Smooth muscle cell (in vitro differentiated cells): ENCODE data around the gene ERAP2. TPM values are rescaled to one million over a fixed set of nuclear protein-coding genes. Genes with fewer than 3 reads are reported as not detected.

Experiments
- DNase-seq: peaks from one replicate; lab custom pipeline; 2025; ENCODE audit not compliant: unreplicated experiment; lab: John Stamatoyannopoulos, UW
- H2AFZ ChIP-seq: fragments of 200-600 bp; sonication (generic); 2 replicates; pipeline ENCODE4 v1.6.0; 2016; ENCODE audit warnings: antibody characterized with exemption, low read depth, mild to moderate bottlenecking
- H3F3A ChIP-seq: fragments of 200-600 bp; sonication (generic); 2 replicates; pipeline ENCODE4 v1.6.0; 2017; ENCODE audit warnings: antibody characterized with exemption, low read depth
- H3K27ac ChIP-seq: fragments of 200-600 bp; sonication (generic); 2 replicates; pipeline ENCODE4 v1.5.1; 2016; ENCODE audit warnings: low read depth, mild to moderate bottlenecking
- H3K27me3 ChIP-seq: fragments of 200-600 bp; sonication (generic); 2 replicates; pipeline ENCODE4 v1.6.1; 2016; ENCODE audit warnings: low read depth, mild to moderate bottlenecking
- H3K36me3 ChIP-seq: fragments of 200-600 bp; sonication (generic); 2 replicates; pipeline ENCODE4 v1.5.1; 2016; ENCODE audit warnings: low read depth
- H3K4me1 ChIP-seq: fragments of 200-600 bp; sonication (generic); 2 replicates; pipeline ENCODE4 v1.5.1; 2016; ENCODE audit warnings: low read depth
- H3K4me2 ChIP-seq: fragments of 200-600 bp; sonication (generic); 2 replicates; pipeline ENCODE4 v1.6.0; 2016; ENCODE audit warnings: mild to moderate bottlenecking
- H3K4me3 ChIP-seq: fragments of 200-600 bp; sonication (generic); 2 replicates; pipeline ENCODE4 v1.5.1; 2016; ENCODE audit warnings: mild to moderate bottlenecking
- H3K79me2 ChIP-seq: fragments of 200-600 bp; sonication (generic); 2 replicates; pipeline ENCODE4 v1.6.0; 2016; ENCODE audit warnings: low read depth, mild to moderate bottlenecking
- H3K9ac ChIP-seq: fragments of 200-600 bp; sonication (generic); 2 replicates; pipeline ENCODE4 v1.6.0; 2016; ENCODE audit warnings: low read depth
- H3K9me3 ChIP-seq: fragments of 200-600 bp; sonication (generic); replicated peaks from 2 replicates; pipeline ENCODE4 v1.5.1; 2016; ENCODE audit warnings: low read depth
- H4K20me1 ChIP-seq: fragments of 200-600 bp; sonication (generic); 2 replicates; pipeline ENCODE4 v1.6.0; 2016; ENCODE audit warnings: low read depth
- CTCF ChIP-seq: fragments of 200-600 bp; sonication (generic); IDR thresholded peaks from 2 replicates; pipeline ENCODE4 v1.5.1; 2017; ENCODE audit warnings: borderline replicate concordance, mild to moderate bottlenecking, antibody characterized with exemption; ENCODE audit not compliant: insufficient read depth, poor library complexity, severe bottlenecking
- WGBS: methylation state at CpG from one replicate; pipeline ENCODE4 v1.1.7; 2016; ENCODE audit warnings: low lambda C conversion rate; 5-methylcytosine and 5-hydroxymethylcytosine counted together
- polyA plus RNA-seq: library from polyadenylated mRNA; unstranded; fragments of >200 nt; fragmentation: Nextera tagmentation; extraction: Ambion mirVana; gene quantifications from 2 replicates; pipeline ENCODE4 v1.2.1, GENCODE V29; 2016
- total RNA-seq: library from RNA; depleted of rRNA; stranded (reverse); fragments of >200 nt; gene quantifications from 2 replicates; pipeline ENCODE4 v1.2.3, GENCODE V29; 2014

Gene ERAP2
- total and polyA plus RNA-seq, 2 experiments from 2014 or later, result 0.72 TPM; not detected in 1

GRCh38 chr5:96871027-96871399 lies 5.3 kb upstream of the ERAP2 start:
- Histone ChIP-seq H2AFZ (peak overlapping the region; percentile 68), H3K4me3 (no peak overlapping the region), H3K27me3 (no peaks in the 10 kb centered on the region), H3K36me3 (no peaks in the 10 kb centered on the region), H3K9me3 (no peaks in the 10 kb centered on the region), H3K79me2 (no peaks in the 10 kb centered on the region), H3F3A (no peaks in the 10 kb centered on the region), H3K4me1 (peaks cover 15% of the 10 kb centered on the region), H3K9ac (no peak overlapping the region), H4K20me1 (no peaks in the 10 kb centered on the region), H3K27ac (no peak overlapping the region), H3K4me2 (no peak overlapping the region)
- TF ChIP-seq CTCF, result no peak
- 40% methylated on average over 2 of the region's 2 CpGs for WGBS
- no peak for DNase-seq

- H3F3A ChIP-seq, result no peaks in the 10 kb centered on the region
- no peak overlapping the region for H3K4me2 ChIP-seq
- TF ChIP-seq CTCF, result no peak
- WGBS, result 100% methylated on average over 1 of the region's 1 CpG
- H4K20me1 ChIP-seq, result no peaks in the 10 kb centered on the region
- H3K27ac ChIP-seq, result no peak overlapping the region
- no peak overlapping the region for H2AFZ ChIP-seq
- no peak overlapping the region for H3K9ac ChIP-seq
- no peaks in the 10 kb centered on the region for H3K27me3 ChIP-seq
- H3K79me2 ChIP-seq, result no peaks in the 10 kb centered on the region
- H3K9me3 ChIP-seq, result no peaks in the 10 kb centered on the region
- H3K4me1 ChIP-seq, result peaks cover 15% of the 10 kb centered on the region
- no peak overlapping the region for H3K4me3 ChIP-seq
- H3K36me3 ChIP-seq, result no peaks in the 10 kb centered on the region
- DNase-seq, result no peak
Measured at GRCh38 chr5:96871686-96872085, 4.6 kb upstream of the ERAP2 start.

- no peak overlapping the region for H3K9ac ChIP-seq
- TF ChIP-seq CTCF, result no peak
- H3K79me2 ChIP-seq, result no peaks in the 10 kb centered on the region
- no peak overlapping the region for H3K4me2 ChIP-seq
- H3K27ac ChIP-seq, result no peak overlapping the region
- no peaks in the 10 kb centered on the region for H3K9me3 ChIP-seq
- peaks cover 15% of the 10 kb centered on the region for H3K4me1 ChIP-seq
- DNase-seq, result no peak
- H3K27me3 ChIP-seq, result no peaks in the 10 kb centered on the region
- no peaks in the 10 kb centered on the region for H3K36me3 ChIP-seq
- H3F3A ChIP-seq, result no peaks in the 10 kb centered on the region
- H4K20me1 ChIP-seq, result no peaks in the 10 kb centered on the region
- H2AFZ ChIP-seq, result no peak overlapping the region
- H3K4me3 ChIP-seq, result no peak overlapping the region
Measured at GRCh38 chr5:96873449-96873848, 2.9 kb upstream of the ERAP2 start.

- Histone ChIP-seq H3K27ac (no peak overlapping the region), H2AFZ (no peak overlapping the region), H3K4me3 (no peak overlapping the region), H3K9me3 (no peaks in the 10 kb centered on the region), H4K20me1 (no peaks in the 10 kb centered on the region), H3F3A (no peaks in the 10 kb centered on the region), H3K4me2 (no peak overlapping the region), H3K27me3 (no peaks in the 10 kb centered on the region), H3K9ac (no peak overlapping the region), H3K4me1 (peaks cover 12% of the 10 kb centered on the region), H3K79me2 (no peaks in the 10 kb centered on the region), H3K36me3 (no peaks in the 10 kb centered on the region)
- no peak for DNase-seq
- WGBS, result 97% methylated on average over 2 of the region's 2 CpGs
- TF ChIP-seq CTCF, result no peak
Measured at GRCh38 chr5:96874631-96875030, 1.7 kb upstream of the ERAP2 start.
